Suppressor macrophage treated with lipopolysaccharide for 4 hours (primary cell): ENCODE measurements around the gene GATA5.

ENCODE experiments used
- DNase-seq: peaks from one replicate; pipeline ENCODE4 v3.0.0-alpha.2; 2020

Gene GATA5

DNA sequence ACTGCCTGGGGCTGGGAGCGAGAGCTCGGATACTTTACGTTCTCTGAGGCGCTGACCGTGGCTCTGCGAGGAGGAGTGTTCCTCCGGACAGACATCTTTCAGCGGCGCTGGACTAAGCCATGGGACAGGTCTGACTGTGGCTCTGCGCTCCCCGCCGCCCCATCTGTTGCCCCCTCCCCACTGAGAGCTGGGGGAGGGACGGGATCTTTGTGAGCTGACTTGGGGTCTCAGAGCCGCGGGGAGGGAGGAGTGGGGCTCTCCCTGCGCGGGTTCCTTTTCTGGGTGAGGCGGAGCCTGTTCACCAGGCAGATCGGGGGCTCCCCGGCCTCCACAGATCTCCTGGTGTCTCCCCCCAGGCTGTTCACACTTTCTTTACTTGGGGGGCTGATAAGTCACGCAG lies 11.3 kb upstream of the GATA5 start:
- DNase-seq = no peak

DNA sequence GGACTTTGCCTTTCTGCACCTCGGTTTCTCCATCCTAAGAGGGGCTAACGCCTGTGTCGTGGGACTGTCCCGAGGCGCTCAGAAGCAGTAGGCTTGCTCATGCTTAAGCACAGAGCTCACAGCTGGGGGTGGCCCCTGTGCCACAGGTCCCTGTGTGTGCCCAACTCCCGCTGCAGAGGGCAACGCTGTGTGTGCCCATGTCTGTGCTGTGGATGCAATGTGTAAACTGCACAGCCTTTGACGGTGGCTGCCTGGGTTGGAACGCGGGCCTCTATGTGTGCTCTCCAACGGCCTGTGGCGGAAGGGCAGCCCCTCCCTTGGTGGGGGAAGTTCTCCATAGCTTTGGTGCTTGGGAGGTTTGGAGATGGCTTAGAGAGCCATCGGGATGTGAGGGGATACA lies 10.7 kb upstream of the GATA5 start:
- no peak for DNase-seq

- no peak for DNase-seq
Observed at GRCh38 chr20:62485701-62486089, 9.9 kb upstream of the GATA5 start.

- no peak for DNase-seq
Observed at GRCh38 chr20:62485062-62485700, 9.4 kb upstream of the GATA5 start.

DNA sequence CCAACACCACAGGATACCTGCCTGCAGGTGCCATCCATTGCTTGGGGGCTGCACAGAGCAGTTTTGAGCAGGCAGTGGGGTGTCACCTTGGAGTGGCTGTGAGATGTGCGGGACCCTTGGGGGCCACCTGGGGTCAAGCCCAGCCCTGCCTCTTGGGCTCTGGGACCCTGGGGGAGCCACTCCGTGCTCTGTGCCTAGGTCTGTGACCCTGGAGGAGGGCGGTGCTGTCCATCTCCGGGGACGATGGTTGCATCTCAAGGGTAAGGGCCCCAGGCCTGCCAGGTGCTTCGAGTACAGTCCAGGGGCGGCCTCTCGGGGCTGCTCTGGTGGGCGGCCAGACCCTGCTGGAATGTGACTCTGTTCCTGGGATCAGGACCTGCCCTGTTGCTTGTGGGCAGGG lies 8.7 kb upstream of the GATA5 start:
- DNase-seq = no peak

DNA sequence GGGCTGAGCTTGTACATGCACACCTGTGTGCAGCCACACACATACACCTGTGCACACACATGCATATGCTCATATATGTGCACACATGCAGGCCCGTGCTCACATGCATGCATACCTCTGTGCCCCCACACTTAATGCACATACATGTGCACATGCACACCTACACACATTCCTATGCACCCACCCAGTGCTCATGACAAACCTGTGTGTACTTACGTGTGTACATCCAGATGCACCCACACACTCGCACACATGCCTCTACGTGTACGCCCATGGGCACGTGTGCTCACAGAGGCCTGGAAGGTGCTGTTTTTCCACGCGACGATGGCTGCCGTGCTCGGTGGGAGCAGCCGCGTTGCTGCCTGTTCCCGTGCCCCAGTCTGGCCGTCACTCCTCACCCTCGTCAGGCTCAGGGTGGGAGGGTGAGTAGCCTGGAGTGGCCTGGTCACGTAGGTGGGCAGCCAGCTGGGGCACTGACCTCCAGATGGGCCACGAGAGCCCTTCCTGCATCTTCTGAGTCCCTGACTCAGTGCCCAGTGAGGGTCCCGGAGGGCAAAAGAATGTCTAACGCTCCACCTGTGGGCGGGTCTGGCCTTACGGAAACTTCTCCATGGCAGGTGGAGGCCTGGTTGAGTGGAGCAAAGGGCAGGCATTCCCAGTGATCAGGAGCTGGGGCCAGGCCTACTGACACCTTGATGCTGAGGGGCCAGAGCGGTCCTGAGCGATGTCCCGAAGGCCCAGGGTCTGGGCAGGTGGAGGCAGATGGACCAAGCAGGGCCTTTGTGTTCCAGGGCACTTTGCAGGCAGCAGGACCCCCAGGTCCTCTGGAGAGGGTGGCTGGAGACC lies 8.0 kb upstream of the GATA5 start:
- DNase-seq = no peak

- no peak for DNase-seq
Observed at GRCh38 chr20:62482974-62483373, 7.2 kb upstream of the GATA5 start.

DNA sequence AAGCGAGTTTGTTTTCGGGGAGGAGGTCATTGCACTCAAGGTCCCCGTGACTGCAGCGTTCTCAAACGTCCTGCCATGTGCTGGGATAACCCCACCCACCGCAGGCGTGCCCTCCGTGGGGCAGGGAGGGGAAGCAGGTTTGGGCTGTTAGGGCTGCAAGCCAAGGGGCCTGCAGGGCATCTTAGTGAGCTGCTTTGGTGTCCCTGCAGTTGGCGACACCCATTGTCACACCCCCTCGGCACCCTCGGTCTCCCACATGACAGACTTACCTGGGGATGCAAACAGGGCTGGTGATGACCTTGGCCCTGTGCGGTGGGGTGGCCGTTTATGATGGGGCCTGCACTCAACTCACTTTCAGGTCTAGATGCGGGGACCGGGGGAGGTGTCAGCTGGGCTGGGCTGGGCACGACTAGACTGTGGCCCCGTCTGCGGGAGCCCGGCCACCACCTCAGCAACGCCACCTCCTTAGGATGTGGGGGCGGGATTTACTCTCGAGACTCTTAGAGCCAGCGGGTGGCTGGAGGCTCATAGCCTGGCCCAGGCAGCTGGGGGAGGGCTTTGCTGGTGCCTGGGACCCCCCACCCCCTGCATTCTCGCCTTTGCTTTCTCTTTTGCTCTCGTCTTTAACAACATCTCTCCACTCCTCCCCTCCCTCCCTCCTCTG lies 6.5 kb upstream of the GATA5 start:
- DNase-seq = no peak

GRCh38 chr20:62481425-62482145 lies 5.8 kb upstream of the GATA5 start:
- no peak for DNase-seq

DNA sequence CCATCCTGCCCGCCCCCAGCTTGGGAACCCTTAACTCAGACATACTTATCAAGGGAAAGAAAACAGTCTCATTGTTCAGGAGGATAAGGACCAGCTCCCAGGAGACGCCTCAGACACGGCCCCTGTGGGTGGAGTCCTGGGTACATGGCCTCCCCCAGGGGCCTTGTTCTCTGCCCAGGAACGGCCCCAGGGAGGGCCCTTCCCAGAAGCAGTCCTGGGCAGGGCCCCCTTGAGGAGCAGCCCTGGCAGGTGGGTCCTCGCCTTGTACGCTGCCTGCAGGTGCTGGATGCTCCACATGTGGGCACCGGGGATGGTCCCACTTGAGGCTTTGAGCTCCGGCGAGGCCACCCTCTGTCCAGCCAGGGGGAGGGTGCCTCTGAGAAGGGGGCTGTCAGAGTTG lies 4.5 kb upstream of the GATA5 start:
- DNase-seq = no peak

GRCh38 chr20:62479656-62480055 lies 3.9 kb upstream of the GATA5 start:
- no peak for DNase-seq

- DNase-seq = no peak
Observed at GRCh38 chr20:62479156-62479555, 3.4 kb upstream of the GATA5 start.

DNA sequence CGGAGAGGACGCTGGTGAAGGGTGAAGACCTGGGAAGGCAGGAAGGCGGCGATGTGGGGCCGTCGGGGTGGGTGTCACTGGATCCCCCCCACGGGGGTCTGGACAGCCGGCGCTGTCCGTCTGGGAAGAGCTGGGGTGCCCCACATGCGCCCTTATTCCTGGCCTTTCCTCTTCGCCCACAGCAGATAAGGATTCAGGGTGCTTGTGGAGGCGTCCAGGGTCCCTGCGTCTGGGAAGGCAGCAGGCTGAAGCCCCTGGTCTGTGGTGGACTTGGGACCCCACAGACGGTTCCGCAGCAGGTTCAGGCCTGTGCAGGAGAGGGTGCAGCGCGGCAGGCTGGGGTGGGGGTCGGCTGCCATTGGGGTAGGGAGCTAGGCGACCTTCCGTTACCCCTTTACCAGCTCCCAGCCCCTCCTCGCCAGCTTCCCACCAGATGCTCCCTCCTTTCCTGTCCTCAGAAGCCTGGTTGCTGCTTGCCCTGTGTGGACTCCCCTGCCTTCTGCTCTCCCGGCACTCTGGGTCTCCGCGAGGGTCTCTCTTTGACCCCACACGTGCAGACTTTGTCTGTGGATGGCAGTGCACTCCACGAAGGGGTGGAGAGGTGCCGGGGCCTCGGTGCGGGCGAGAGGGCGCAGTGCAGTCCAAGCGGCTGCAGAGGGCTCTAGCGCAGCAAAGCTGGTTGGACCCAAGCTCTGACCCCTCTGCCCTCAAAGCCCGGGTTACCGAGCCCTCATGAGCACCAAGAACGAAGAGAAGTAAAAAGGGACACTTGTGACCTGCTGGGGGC lies 2.1 kb upstream of the GATA5 start:
- no peak for DNase-seq

DNA sequence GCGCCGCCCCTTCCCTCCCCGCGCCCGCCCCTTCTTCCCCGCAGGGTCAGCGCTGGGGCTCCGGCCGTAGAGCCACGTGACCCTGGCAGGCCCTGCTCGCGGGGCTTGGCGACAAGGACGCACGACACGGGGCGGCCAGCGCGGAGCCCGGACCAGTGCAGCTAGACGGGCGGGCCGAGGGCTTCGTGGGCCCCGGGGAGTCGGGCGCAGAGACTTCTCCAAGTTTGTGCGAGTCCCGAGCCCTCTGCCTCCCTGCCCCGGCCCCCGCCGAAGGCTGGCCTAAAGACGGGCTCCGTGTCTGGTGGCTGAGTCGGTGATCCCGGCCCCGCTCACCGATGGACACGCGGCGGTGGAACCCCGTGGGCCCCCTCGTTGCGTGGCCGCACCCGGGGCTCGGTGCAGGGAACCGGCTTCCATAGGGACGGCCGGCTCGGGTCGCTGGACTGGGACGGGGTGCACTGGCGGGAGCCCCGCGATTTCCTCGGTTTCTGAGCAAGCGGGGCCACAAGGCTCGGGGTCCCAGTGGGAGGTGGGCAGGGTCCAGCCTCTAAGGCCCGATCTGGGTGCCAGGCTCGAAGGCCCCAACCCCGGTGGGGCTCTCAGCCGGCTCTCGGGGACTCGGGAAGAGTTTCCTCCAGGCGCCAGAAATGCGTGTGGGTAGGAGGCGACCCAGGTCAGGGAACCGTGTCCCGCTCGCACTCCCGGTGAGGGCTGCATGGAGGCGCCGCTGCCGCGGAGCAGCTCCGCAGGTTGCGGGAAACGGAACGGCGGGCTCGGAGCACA lies 452 bp upstream of the GATA5 start:
- no peak for DNase-seq

DNA sequence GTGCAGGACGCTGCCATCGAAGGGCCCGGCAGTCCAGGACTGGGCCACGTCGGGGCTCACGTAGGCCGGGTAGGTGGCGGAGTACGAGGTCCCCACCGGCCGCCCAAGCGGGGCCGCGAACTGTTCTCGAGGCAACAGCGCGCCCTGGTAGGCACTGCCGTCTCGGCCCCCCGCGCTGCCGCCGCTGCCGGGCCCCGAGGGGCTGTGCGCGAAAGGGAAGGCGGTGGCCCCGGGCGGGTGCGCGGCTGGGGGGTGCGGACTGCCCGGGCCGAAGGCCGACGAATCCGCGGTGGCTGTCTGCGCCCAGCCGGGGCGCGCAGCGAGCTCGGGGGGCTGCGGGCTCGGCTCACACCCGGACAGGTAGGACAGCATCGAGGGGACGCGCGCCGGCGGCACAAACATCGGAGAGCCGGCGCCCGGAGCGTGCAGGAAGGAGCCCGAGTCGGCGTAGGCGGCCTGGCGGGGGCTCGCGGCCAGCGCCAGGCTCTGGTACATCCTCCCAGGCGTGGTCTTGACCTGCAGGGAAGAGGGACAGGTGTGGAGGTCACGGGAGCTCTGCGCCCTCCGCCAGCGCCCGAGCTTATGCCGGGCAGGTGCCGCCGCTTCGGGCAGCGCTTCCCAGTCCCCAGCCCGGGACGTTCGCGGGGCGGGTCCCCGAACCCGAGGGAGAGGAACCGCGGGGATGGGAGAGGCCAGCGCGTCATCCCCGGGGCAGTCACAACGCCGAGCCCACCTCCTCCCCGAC lies 596 bp downstream of the GATA5 start:
- no peak for DNase-seq

DNA sequence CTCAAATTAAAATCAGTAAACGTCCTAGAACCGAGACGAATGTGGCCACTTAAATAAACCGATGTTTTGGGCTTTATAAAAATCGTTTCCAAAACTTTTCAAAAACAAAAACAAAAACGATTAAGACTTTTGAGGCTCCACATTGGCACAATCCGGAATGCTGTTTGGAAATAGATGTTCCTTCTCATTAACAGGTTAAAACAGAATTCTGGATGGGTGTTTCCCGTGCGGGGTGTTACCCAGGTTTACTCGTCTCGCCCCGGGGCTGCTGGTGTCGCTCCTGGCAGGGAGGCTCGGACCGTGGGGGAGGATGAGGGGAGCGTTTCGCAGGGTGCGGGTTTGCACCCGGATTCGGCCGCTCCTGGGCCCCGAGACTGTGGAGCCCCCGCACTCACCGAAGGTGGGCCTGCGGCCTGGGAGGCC lies 1.2 kb downstream of the GATA5 start:
- DNase-seq = no peak

DNA sequence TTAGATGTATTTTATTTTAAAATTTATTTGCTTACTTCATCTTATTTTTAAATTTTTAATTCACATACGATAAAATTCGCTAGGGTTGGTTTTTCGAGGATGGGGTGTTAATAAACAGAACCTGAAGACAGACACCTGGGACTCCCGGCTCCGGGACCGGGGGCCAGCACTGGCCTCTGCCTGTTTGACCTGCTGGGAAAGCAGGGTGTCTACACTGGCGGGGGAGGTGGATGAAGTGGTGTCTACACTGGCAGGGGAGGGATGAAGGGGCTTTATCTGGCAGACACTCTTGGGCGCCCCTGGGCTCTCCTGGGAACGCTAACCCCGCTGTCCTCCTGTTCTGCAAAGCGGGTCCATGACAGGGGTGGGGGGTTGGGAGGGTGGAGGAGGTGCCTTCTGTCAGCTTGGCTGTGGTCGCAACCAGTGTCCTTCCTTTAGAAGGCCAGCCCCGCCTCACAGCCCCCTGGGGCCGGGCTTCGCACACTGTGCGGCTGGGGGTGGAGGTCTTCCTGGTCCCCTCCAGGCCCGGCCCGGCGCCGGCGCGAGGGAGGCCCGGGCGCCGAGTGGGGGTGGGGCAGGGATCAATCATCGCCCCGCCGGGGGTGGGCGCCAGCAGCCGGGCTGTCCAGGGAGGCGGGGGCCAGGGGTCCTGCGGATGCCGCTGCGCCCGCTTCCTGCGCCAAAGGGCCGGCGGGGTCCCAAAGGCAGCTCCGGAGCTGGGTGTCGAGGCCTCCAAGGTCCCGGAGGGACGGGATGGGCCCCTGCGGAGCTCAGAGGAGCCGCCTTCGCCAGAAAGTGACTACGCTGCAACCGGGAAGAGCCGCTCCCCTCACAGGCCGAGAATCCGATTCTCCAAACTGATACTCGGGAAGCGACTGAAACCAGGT lies 1.8 kb downstream of the GATA5 start:
- DNase-seq = no peak

DNA sequence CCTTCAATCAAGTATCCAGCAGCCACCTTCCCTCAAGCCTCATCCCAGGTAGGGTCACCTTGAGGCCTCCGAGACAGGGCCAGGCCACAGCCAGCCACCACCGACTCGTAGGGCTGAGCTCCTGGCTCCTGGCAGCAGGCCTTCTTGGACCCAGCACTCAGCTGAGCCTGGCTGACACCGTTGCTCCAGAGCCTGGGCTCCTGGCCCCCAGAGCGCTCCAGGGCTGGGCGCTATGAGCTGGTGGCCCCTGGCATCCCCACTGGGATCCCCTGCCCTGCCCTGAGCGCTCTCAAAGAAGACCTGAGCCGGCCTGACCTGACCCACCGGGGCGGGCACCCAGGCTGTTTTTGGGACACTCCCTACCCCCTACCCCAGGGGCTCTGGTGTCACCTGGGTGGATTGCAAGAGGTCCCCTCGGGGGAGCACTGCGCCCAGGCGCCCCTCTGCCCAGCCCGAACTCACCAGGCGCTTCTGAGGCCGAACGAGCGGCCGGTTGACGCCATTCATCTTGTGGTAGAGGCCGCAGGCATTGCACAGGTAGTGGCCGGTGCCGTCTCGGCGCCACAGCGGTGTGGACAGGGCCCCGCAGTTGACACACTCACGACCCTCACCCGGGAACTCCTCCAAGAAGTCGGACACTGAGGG lies 2.7 kb downstream of the GATA5 start:
- no peak for DNase-seq
